ENCODE measurements around the gene APOBEC3G.

The APOBEC3G gene

GRCh38 chr22:39125622-39126021 is 48.5 kb downstream of the APOBEC3G start:
- no peak for DNase-seq (ENCODE audit: low read depth)

GRCh38 chr22:39128508-39128907 is 51.4 kb downstream of the APOBEC3G start:
- no peak for DNase-seq (ENCODE audit: low read depth)

GRCh38 chr22:39129081-39129480 is 52.0 kb downstream of the APOBEC3G start:
- no peak for DNase-seq (ENCODE audit: low read depth)

GRCh38 chr22:39129746-39130145 is 52.7 kb downstream of the APOBEC3G start:
- DNase-seq (ENCODE audit: low read depth): no peak

GRCh38 chr22:39130152-39130704 is 53.2 kb downstream of the APOBEC3G start:
- no peak for DNase-seq (ENCODE audit: low read depth)

- DNase-seq (ENCODE audit: low read depth): no peak
These were observed 54.1 kb downstream of the APOBEC3G start for GRCh38 chr22:39130892-39131855.

- DNase-seq (ENCODE audit: low read depth): no peak
These were observed 55.2 kb downstream of the APOBEC3G start for GRCh38 chr22:39132281-39132680.

- DNase-seq (ENCODE audit: low read depth): no peak
These were observed 55.9 kb downstream of the APOBEC3G start for GRCh38 chr22:39132871-39133524.

- no peak for DNase-seq (ENCODE audit: low read depth)
These were observed 56.8 kb downstream of the APOBEC3G start for GRCh38 chr22:39133871-39134270.

- DNase-seq (ENCODE audit: low read depth): no peak
These were observed 57.5 kb downstream of the APOBEC3G start for GRCh38 chr22:39134366-39135091.

- no peak for DNase-seq (ENCODE audit: low read depth)
These were observed 58.2 kb downstream of the APOBEC3G start for GRCh38 chr22:39135092-39135896.

GRCh38 chr22:39136317-39136716 is 59.2 kb downstream of the APOBEC3G start:
- no peak for DNase-seq (ENCODE audit: low read depth)

All from stimulated activated CD8-positive, alpha-beta memory T cell treated with anti-CD3 and anti-CD28 coated beads, Interleukin-7, amount 100 ng/mL, for 24 hours (primary cell).